ENCODE results near the gene GVQW3. TPM values are rescaled to one million over a fixed set of nuclear protein-coding genes. Genes with fewer than 3 reads are reported as not detected.

Gene GVQW3
- total RNA-seq, 1 experiment from 2014 or later: 15.8 TPM

- Mint-ChIP-seq H3K9me3 (ENCODE audit: unreplicated experiment) (no peaks in the 10 kb centered on the region), H3K4me3 (ENCODE audit: unreplicated experiment) (peak overlapping the region; percentile 71), H3K27me3 (ENCODE audit: insufficient read depth, unreplicated experiment) (no peaks in the 10 kb centered on the region), H3K4me1 (ENCODE audit: low read depth, unreplicated experiment) (peaks cover 33% of the 10 kb centered on the region), H3K36me3 (ENCODE audit: insufficient read depth, unreplicated experiment) (peaks cover 53% of the 10 kb centered on the region), H3K27ac (ENCODE audit: unreplicated experiment) (peak overlapping the region; percentile 96)
- Histone ChIP-seq H3K27me3 (replicated peaks; ENCODE audit: control insufficient read depth, insufficient read depth, low read length) (no peaks in the 10 kb centered on the region), H3K36me3 (ENCODE audit: control insufficient read depth, insufficient read depth, low read length) (no peaks in the 10 kb centered on the region), H3K4me1 (peaks cover 55% of the 10 kb centered on the region), H3K9me3 (no peaks in the 10 kb centered on the region), H3K4me3 (ENCODE audit: low read depth, low read length) (no peak overlapping the region)
- peak; percentile 92 for DNase-seq
- POLR2A ChIA-PET: interaction anchor here (1.5 kb wide), 1 partner anchor 9 kb away, joined by 9 read pairs; no protein-coding TSS in a partner anchor
- TF ChIP-seq, protein P1, sequence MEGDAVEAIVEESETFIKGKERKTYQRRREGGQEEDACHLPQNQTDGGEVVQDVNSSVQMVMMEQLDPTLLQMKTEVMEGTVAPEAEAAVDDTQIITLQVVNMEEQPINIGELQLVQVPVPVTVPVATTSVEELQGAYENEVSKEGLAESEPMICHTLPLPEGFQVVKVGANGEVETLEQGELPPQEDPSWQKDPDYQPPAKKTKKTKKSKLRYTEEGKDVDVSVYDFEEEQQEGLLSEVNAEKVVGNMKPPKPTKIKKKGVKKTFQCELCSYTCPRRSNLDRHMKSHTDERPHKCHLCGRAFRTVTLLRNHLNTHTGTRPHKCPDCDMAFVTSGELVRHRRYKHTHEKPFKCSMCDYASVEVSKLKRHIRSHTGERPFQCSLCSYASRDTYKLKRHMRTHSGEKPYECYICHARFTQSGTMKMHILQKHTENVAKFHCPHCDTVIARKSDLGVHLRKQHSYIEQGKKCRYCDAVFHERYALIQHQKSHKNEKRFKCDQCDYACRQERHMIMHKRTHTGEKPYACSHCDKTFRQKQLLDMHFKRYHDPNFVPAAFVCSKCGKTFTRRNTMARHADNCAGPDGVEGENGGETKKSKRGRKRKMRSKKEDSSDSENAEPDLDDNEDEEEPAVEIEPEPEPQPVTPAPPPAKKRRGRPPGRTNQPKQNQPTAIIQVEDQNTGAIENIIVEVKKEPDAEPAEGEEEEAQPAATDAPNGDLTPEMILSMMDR (IDR thresholded peaks at IDR 0.05; ENCODE audit: insufficient read depth in 1 of 2, low read depth in 1 of 2, low read length in 1 of 2, severe bottlenecking in 1 of 2, unreplicated experiment in 1 of 2): no peak
- intact Hi-C loops (cut with micrococcal nuclease; ENCODE audit: unreplicated experiment): loop anchor here (1.0 to 5.0 kb wide), 3 partner anchors 10 to 74 kb away; partner anchors contain the start of genes EMSY, GVQW3 and THAP12
- CTCF ChIA-PET: interaction anchor here (0.7 to 1.9 kb wide), 2 partner anchors 9 to 12 kb away, joined by 6 to 14 read pairs; no protein-coding TSS in a partner anchor
- TSS peak; percentile 28 for BruUV-seq (replicated peaks)
Observed at GRCh38 chr11:76455331-76455730, 74.2 kb downstream of the GVQW3 start.

DNA sequence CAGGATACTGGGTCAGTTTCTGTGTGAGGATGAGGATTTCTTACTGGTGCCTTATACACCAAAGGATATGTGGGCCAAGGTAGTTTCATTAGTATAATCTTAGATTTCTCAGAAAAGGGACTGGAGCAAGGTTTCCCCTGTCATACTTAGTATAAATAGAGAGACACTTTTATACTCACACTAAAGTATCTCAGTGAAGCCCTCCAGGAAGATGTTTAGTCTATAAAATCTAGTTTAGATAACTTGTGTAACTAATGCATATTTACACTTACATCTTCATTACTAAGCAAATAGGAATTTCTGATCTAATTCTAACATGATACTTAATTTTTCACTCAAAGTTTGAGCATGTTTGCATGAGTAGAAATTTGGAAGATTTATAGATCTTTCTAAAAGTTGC lies 74.8 kb downstream of the GVQW3 start:
- Mint-ChIP-seq H3K9me3 (ENCODE audit: unreplicated experiment) (no peaks in the 10 kb centered on the region), H3K4me1 (ENCODE audit: low read depth, unreplicated experiment) (peaks cover 33% of the 10 kb centered on the region), H3K4me3 (ENCODE audit: unreplicated experiment) (peak overlapping the region; percentile 71), H3K27me3 (ENCODE audit: insufficient read depth, unreplicated experiment) (no peaks in the 10 kb centered on the region), H3K27ac (ENCODE audit: unreplicated experiment) (peak overlapping the region; percentile 96), H3K36me3 (ENCODE audit: insufficient read depth, unreplicated experiment) (peaks cover 53% of the 10 kb centered on the region)
- BruUV-seq (replicated peaks): no TSS peak
- Histone ChIP-seq H3K4me1 (peaks cover 55% of the 10 kb centered on the region), H3K9me3 (no peaks in the 10 kb centered on the region), H3K27me3 (replicated peaks; ENCODE audit: control insufficient read depth, insufficient read depth, low read length) (no peaks in the 10 kb centered on the region), H3K4me3 (ENCODE audit: low read depth, low read length) (no peak overlapping the region), H3K36me3 (ENCODE audit: control insufficient read depth, insufficient read depth, low read length) (no peaks in the 10 kb centered on the region)
- CTCF ChIA-PET: interaction anchor here (0.7 to 1.9 kb wide), 2 partner anchors 10 to 13 kb away, joined by 6 to 14 read pairs; no protein-coding TSS in a partner anchor
- intact Hi-C loops (cut with micrococcal nuclease; ENCODE audit: unreplicated experiment): loop anchor here (1.0 to 5.0 kb wide), 3 partner anchors 11 to 75 kb away; partner anchors contain the start of genes EMSY, GVQW3 and THAP12
- no peak for DNase-seq
- TF ChIP-seq, protein P1 (IDR thresholded peaks at IDR 0.05; ENCODE audit: insufficient read depth in 1 of 2, low read depth in 1 of 2, low read length in 1 of 2, severe bottlenecking in 1 of 2, unreplicated experiment in 1 of 2): no peak
- POLR2A ChIA-PET: interaction anchor here (1.5 kb wide), 1 partner anchor 10 kb away, joined by 9 read pairs; no protein-coding TSS in a partner anchor

DNA sequence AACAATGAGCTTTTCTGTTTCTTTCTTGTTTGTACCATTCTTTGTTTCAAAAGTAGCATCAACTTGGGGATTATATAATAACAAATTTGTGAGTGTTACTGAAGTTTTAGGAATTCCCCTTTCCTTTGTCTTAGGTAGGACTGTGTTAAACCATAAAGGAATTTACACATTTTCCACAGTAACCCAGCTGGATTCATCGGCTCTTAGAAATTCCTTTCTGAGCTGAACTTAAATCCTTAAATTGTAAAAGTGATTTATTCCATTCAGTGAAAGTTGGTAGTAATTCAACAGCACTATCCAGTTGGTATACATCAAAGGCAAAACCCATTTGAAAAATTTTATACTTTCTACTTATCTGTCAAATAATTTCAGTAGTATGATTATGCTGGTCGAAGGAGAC lies 75.4 kb downstream of the GVQW3 start:
- intact Hi-C loops (cut with micrococcal nuclease; ENCODE audit: unreplicated experiment): loop anchor here (5.0 kb wide), 1 partner anchor 56 kb away; no protein-coding TSS in a partner anchor
- Mint-ChIP-seq H3K27ac (ENCODE audit: unreplicated experiment) (peak overlapping the region; percentile 96), H3K4me1 (ENCODE audit: low read depth, unreplicated experiment) (peaks cover 33% of the 10 kb centered on the region), H3K9me3 (ENCODE audit: unreplicated experiment) (no peaks in the 10 kb centered on the region), H3K4me3 (ENCODE audit: unreplicated experiment) (no peak overlapping the region), H3K36me3 (ENCODE audit: insufficient read depth, unreplicated experiment) (peaks cover 49% of the 10 kb centered on the region), H3K27me3 (ENCODE audit: insufficient read depth, unreplicated experiment) (no peaks in the 10 kb centered on the region)
- Histone ChIP-seq H3K9me3 (no peaks in the 10 kb centered on the region), H3K4me1 (peaks cover 55% of the 10 kb centered on the region), H3K4me3 (ENCODE audit: low read depth, low read length) (no peak overlapping the region), H3K27me3 (replicated peaks; ENCODE audit: control insufficient read depth, insufficient read depth, low read length) (no peaks in the 10 kb centered on the region), H3K36me3 (ENCODE audit: control insufficient read depth, insufficient read depth, low read length) (no peaks in the 10 kb centered on the region)
- ChIA-PET POLR2A (interaction anchor here (1.5 kb wide), 1 partner anchor 11 kb away, joined by 9 read pairs; no protein-coding TSS in a partner anchor), CTCF (no interaction called here)
- no peak for DNase-seq
- BruUV-seq (replicated peaks): no TSS peak
- TF ChIP-seq, protein P1 (IDR thresholded peaks at IDR 0.05; ENCODE audit: insufficient read depth in 1 of 2, low read depth in 1 of 2, low read length in 1 of 2, severe bottlenecking in 1 of 2, unreplicated experiment in 1 of 2): no peak

Other genes with a start within 250 kb of the GVQW3 start
- 22.6 and 29.0 TPM in 2 replicates for gene WNT11, start 174.8 kb upstream of the GVQW3 start, total RNA-seq (2022)
- gene THAP12, start 191 bp upstream of the GVQW3 start, total RNA-seq (2022): 99.9 and 102 TPM in 2 replicates
- 43.6 and 53.6 TPM in 2 replicates for gene EMSY, start 63.7 kb downstream of the GVQW3 start, total RNA-seq (2022)

All from Caco-2 (cell line).